GM12865 (cell line): ENCODE results near the gene ADGRG6.

Source experiments
- DNase-seq: peaks from one replicate; pipeline ENCODE4 v3.0.0; 2010; ENCODE audit warnings: low read depth
- H3K4me3 ChIP-seq: 2 replicates; pipeline ENCODE4 v1.5.1; 2011; ENCODE audit warnings: mild to moderate bottlenecking, low read depth, low read length, control low read depth
- CTCF ChIP-seq: IDR thresholded peaks from 2 replicates; pipeline ENCODE4 v1.5.1; 2011; ENCODE audit warnings: low read length, control low read depth, low read depth, inconsistent platforms; ENCODE audit not compliant: insufficient read depth; ENCODE audit errors: missing control alignments

ADGRG6 gene

GRCh38 chr6:142429195-142429594 is 127.4 kb downstream of the ADGRG6 start:
- no peak for TF ChIP-seq CTCF
- no peak overlapping the region for H3K4me3 ChIP-seq
- DNase-seq = no peak

- no peak for DNase-seq
- H3K4me3 ChIP-seq = no peak overlapping the region
- no peak for TF ChIP-seq CTCF
Observed at GRCh38 chr6:142433419-142433818, 131.6 kb downstream of the ADGRG6 start.

- H3K4me3 ChIP-seq = no peak overlapping the region
- TF ChIP-seq CTCF = no peak
Observed at GRCh38 chr6:142438898-142439297, 137.1 kb downstream of the ADGRG6 start.

GRCh38 chr6:142440600-142441293 is 138.9 kb downstream of the ADGRG6 start:
- DNase-seq = no peak
- H3K4me3 ChIP-seq = no peak overlapping the region
- TF ChIP-seq CTCF = no peak

More at GRCh38 chr6:142438898-142439297, 137.1 kb downstream of the ADGRG6 start:
- DNase-seq = no peak

GRCh38 chr6:142441716-142442115 is 139.9 kb downstream of the ADGRG6 start:
- DNase-seq = no peak
- no peak for TF ChIP-seq CTCF
- H3K4me3 ChIP-seq = no peak overlapping the region

- TF ChIP-seq CTCF = no peak
- H3K4me3 ChIP-seq = no peak overlapping the region
- DNase-seq = no peak
Observed at GRCh38 chr6:142443102-142443501, 141.3 kb downstream of the ADGRG6 start.

GRCh38 chr6:142443532-142443931 is 141.7 kb downstream of the ADGRG6 start:
- no peak for DNase-seq
- no peak overlapping the region for H3K4me3 ChIP-seq
- no peak for TF ChIP-seq CTCF
